GM18951 (cell line): ENCODE results near the gene CEP95.
A peak's percentile ranks its signal among the peaks of the same experiment; 100 is the strongest.

Source experiments
- POLR2A ChIP-seq: IDR thresholded peaks from 4 replicates; pipeline ENCODE4 v1.6.1; 2011; ENCODE audit warnings: mild to moderate bottlenecking; ENCODE audit not compliant: insufficient read length, insufficient read depth; ENCODE audit errors: extremely low read depth
- in situ Hi-C: fragments of 300-500 bp; cut with MboI; formaldehyde crosslinking; loops from one replicate; pipeline ENCODE4 v1.12.0; 2022; ENCODE audit warnings: low sequenced_read_pairs, mixed read lengths, inconsistent platforms; ENCODE audit not compliant: unreplicated experiment

The CEP95 gene

DNA sequence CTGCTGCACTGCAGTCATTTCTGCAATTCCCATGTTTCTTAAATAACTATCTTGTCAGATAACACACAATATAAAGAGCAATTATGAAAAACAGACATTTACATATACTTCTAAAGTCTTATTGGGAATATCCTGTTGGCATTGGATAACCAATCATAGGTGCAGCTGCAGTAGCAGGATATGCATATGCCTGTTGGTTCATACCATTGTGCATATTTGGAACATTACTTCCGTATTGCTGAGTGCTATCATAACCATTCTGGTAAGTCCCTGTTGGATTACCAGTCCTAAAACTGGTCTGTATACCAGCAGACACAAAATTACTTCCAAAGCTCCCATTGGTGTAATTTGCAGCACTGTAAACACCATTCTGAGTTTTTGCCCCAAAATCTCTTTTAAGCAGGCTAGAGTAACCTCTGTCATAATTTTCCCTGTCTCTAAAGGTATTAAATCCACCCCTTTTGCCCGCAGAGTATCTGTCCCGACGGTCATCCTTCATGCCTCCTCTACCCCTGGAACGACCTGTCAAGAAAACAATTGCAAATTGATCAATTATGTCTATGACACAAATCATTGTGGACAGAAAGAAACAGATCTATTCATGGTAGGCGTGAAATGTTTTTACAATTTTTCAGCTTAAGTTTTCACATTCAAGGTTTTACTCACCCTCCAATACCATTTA lies 6.8 kb upstream of the CEP95 start:
- no peak for TF ChIP-seq POLR2A
- in situ Hi-C loops: loop anchor here (10.0 kb wide), 1 partner anchor 75 kb away; no protein-coding TSS in a partner anchor

DNA sequence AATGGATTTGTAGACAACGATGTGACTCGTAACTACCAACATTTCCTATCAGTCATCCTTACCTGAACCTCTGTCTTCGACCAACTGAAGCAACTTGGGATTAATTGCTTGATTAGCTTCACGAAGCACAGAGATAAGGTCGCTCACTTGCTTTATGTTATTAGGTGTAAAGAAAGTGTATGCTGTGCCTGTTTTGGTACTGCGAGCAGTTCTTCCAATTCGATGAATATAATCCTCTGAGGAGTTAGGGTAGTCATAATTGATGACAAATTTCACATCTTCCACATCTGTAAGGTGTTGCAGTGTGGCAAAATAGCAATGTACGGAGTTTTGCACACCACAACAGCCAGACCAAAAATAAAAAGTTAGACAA lies 6.3 kb upstream of the CEP95 start:
- in situ Hi-C loops: no loop called here

DNA sequence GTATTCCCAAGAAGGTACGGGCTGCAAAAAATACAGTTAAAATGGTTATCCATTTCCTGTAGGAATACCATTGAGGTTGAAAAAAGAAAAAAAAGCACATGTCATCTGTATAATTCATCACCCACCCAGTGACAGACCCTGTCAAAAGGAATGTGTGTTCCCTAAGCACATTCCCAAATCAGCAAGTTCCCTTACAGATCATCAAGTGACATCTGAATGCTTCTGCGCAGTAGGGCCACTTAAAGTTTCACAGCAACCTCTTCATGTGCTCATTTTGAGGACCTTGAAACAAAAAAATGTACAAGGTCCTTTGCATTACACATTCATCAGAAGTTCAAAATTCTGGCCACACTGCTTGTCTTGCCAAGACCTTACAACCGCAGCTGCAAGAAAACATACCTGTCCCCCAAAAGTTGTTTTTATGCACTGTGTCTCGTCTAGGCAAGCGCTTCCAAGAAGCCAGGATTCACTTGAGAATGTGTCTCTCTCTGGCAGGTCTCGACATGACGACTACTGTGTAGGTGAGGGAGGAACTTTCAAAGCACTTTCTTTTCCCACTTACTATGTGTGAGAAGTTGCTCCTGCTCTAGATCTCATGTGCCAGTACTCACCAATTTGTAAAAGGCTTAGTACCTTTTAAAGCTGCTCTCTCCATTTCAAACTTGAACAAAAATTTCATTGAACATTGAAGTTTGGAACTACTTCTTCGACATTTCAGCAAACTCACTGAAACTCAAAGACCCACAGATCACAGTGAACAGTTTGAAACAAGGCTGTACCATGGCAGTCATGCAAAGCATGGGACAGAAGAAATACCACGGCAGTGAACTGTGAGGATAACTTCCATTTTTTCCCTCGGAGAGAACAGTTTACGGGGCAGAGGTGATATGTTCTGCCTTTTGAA lies 5.7 kb upstream of the CEP95 start:
- no peak for TF ChIP-seq POLR2A
- in situ Hi-C loops: no loop called here

More for the DNA sequence above, 6.3 kb upstream of the CEP95 start:
- TF ChIP-seq POLR2A: no peak

DNA sequence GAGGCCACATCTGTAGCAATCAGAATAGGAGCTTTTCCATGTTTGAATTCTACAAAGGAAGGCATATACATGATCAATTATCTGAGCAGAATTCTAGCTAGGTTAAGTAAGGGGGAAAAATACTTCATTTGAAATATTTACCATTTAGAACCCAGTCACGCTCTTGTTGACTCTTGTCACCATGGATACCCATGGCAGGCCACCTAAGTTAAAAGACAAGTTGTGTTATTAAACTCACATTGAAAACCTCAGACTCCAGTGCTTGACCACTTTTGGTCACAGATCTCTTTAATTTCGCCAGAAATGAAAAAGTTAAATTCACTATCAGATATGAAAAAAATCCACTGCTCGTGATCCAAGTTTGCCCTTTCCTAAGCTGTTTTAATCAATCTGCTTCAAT lies 4.8 kb upstream of the CEP95 start:
- in situ Hi-C loops: no loop called here
- TF ChIP-seq POLR2A: no peak

DNA sequence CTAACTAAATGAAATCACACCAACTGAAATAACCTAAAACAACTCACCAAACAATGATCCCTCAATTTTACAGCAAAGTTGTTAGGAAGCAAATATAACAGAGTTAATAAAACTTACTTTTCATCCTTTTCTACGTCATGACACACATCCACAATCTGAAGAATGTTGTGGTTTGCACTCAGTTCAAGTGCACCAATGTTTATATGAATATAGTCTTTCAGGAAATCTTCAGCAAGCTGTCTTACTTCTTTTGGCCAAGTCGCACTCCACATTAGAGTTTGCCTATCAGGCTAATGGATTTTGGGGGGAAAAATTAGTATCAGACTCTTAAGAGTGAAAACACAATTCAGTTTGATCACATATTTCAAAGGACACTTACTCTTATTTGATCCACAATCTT lies 4.0 kb upstream of the CEP95 start:
- in situ Hi-C loops: no loop called here
- no peak for TF ChIP-seq POLR2A

DNA sequence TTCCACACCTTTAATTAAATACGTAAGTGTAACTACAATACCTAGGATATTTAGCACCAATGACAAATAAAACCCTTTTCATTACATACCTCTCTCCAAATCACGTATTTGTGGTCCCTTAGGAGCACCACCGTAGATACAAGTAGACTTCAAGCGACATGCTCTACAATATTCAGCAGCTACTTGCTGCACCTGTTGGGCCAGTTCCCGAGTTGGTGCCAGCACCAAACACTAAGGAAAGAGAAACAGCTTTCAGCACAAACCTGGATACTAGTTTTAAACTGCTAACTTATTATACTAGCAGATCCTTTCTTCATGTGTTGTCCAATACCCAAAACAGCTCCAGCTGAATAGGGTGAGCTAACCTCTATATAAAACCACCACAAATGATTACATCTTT lies 3.4 kb upstream of the CEP95 start:
- in situ Hi-C loops: no loop called here

DNA sequence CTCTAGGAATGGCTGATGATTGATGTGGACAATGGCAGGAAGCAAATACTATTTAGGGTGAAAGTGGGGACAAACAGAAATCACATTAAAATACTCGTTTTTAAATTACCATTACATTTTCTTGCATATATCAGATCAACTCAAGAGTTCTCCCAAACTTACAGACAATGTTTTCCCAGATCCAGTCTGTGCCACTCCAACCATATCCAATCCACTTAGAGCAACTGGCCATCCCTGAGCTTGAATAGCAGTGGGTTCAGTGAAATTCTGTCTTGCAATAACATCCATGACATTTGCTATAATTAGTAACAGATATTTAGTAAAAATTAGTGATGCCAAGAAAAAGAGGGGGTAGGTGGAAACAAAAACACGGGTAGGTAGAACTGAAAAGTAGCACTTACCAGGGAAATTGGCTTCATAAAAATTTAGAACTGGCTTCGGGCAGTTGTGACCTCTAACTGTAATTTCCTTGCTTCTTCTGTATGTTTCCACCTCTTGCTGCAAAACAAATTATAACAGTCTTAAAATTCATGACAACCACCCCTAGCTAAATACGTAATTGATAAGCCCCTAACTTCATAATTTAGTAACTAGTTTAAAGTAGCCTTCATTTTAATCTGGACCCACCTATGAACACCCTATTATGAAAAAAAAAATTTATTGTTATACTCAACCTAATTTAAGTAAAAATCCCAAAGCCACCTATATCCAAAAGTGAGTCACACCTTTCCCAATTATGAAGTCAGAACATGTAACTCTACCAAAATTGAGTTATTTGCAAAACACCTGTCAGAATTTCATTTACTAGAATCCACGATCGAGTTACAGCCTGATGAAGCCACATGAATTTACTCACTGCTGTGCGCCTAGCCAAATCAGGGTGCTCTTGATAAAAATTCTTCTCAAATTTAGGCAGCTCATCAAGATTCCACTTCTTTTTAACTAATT lies 2.7 kb upstream of the CEP95 start:
- TF ChIP-seq POLR2A: no peak
- in situ Hi-C loops: no loop called here

More for the DNA sequence above, 3.4 kb upstream of the CEP95 start:
- TF ChIP-seq POLR2A: no peak

DNA sequence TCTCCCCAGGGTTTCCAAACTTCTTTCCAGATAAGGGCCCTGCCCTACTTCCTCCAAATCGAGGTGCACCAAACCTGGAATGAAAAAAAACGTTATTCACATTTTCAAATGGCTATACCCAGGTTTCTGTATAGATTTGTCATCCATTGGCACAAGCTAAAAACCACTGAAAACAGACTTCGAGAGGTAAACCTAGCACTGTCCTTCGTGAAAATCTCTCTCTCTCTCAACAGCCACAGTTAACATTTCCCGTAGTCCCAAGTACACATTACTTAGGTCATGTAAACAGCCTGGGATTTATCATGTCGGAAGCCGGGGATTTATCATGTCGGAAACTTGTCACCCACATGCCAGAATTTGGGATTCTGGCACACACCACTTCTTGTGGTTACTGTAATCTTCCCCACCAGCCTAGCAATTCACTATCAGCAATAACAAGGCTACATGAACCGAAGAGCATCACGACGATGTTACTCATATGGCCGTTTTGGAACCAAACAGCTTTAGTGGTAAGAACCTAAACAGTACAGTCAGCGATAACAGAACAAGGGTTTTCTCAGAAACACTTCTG lies 1.9 kb upstream of the CEP95 start:
- TF ChIP-seq POLR2A: no peak
- in situ Hi-C loops: no loop called here

DNA sequence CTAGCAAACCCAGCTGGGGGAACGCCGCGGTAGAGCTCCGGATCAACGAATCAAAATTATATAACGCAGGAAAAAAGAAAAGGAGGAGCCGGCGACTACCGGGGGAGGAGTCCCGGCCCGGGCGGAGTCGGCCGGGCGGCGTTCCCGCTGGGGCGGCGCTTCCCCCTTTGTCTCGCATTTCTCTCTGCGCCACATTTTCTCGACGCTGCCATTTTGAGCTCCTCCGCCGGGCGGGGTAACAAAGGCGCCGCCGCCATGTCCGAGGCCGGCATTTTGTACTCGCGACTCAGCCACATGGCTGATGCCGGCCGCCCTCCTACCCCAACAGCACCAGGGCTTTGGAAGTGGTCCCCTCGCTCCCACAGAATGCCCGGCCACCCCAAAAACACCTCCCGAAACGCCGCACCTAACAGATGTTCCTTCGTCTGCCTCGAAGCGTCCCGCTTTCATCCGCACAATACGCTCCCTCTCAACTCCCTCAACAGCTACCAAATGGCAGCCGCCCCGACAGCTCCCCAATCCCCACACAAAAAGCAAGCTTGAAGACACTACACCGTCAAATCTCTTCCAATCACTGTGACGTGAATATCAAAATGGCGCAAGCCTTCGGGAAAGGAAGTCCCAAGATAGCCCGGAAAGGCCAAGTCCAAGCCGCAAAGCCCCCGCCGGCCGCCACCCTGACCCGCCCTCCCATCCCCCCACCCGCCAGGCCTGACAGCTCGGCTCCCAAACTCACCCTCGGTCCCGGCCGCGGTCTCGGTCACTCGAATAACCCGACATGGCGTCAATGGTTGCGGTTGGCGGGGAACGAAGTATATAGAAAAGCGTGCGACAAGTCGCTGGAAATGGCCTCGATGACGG lies 1.2 kb upstream of the CEP95 start:
- TF ChIP-seq POLR2A: peak; percentile 59
- in situ Hi-C loops: no loop called here

DNA sequence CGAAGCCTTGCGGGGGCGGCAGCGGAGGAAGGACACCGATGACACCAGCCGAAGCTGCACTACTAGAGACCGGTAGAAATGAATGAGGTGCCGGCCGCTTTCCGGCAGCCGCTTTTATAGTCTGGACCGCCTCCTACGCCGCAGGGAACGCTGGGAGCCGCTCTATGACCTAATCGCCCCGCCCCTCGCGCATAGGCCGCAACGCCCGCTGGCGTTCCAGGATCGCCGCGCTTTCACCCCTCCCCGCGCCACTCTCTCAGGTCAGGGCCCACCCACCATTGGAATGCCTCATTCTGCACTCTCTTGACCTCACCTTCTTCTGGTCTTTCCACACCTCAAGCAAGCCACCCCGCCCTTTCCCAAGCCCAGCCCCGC lies 589 bp upstream of the CEP95 start, which contains the start of gene DDX5:
Gene DDX5 (minus strand): TSS at position 89 of the 375 bp plus-strand sequence. CDS start 170 bp downstream, outside the sequence.
- peak; percentile 100 for TF ChIP-seq POLR2A
- in situ Hi-C loops: no loop called here

DNA sequence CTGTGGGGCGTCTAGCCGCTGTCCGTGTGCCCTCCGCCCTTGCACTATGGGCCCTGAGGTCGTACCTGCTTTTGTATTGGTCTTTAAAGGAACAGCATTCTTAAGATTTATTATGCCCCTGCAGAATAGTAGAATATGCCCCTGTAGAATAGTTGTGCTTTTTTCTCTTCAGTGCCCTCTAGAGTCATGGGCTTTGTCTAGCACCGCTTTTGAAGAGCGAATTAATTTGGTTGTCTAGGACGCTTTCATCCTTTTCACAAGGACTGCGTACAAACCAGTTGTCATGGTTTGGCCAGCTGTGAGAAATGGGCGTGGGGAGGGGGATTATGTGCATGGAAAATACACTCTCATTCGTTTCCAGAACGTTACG lies 621 bp downstream of the CEP95 start:
- in situ Hi-C loops: no loop called here
- no peak for TF ChIP-seq POLR2A

DNA sequence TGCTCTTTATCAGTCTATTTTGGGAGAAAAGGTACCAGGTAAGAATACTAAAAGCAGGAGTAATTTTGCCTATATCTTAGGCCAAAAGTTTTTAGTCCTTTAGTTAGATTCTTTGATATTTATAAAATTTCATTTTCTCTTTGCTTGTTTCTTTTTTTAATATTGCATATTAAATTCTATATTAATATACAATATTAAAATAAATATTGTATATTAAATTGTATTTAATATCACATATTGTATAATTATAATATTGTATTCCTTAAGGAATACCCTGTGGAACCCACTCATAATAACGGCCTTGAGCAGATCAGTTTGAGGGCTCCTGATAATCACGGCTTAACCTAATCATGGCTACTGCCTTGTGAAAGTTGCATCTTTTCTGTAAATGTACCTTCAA lies 1.9 kb downstream of the CEP95 start:
- in situ Hi-C loops: no loop called here
- no peak for TF ChIP-seq POLR2A
